ENCODE data around the gene CANX. TPM values are rescaled to one million over a fixed set of nuclear protein-coding genes. Genes with fewer than 3 reads are reported as not detected.

The CANX gene
- total and polyA plus RNA-seq, 2 of the 13 experiments (the other 11 are each of a cell fraction or from before 2014, with no cell fraction given) = 477 to 680 TPM

- 0 out of 2 replicates have a peak, but pooled peaks have one; percentile 34 for TF ChIP-seq ZNF550 (CRISPR knock-in tag; IDR thresholded peaks at IDR 0.05; ENCODE audit: borderline replicate concordance)
- no peak for TF ChIP-seq ATRX (CRISPR knock-in tag; IDR thresholded peaks at IDR 0.05; ENCODE audit: borderline replicate concordance)
- TF ChIP-seq KMT2B (CRISPR knock-in tag; IDR thresholded peaks at IDR 0.05) = peak; percentile 78
- TF ChIP-seq HNRNPLL (IDR thresholded peaks at IDR 0.05; ENCODE audit: low read depth, low read length, poor library complexity, severe bottlenecking) = peak; percentile 90
- TF ChIP-seq ZFP62 (CRISPR knock-in tag; IDR thresholded peaks at IDR 0.05) = no peak
- 0 out of 2 replicates have a peak, but pooled peaks have one; percentile 88 for TF ChIP-seq KDM3A (CRISPR knock-in tag; IDR thresholded peaks at IDR 0.05; ENCODE audit: low read depth)
- TF ChIP-seq IRF2 (CRISPR knock-in tag; IDR thresholded peaks at IDR 0.05) = peak; percentile 68; the same call in 1 of the 2 replicates
- TF ChIP-seq ZNF562 (CRISPR knock-in tag; IDR thresholded peaks at IDR 0.05; ENCODE audit: borderline replicate concordance) = no peak
- TF ChIP-seq BHLHE40 (IDR thresholded peaks at IDR 0.05; ENCODE audit: low read length) = peak; percentile 31; the same call in 1 of the 2 replicates
- TF ChIP-seq SNAPC2 (CRISPR knock-in tag; IDR thresholded peaks at IDR 0.05) = no peak
- TF ChIP-seq NFYC (CRISPR knock-in tag; IDR thresholded peaks at IDR 0.05) = peak; percentile 55
- TF ChIP-seq ZMYM2 (CRISPR knock-in tag; IDR thresholded peaks at IDR 0.05) = peak; percentile 51; the same call in 1 of the 2 replicates
- TF ChIP-seq TARDBP (CRISPR knock-in tag; IDR thresholded peaks at IDR 0.05) = peak; percentile 69
- TF ChIP-seq ZNF75D (CRISPR knock-in tag; IDR thresholded peaks at IDR 0.05; ENCODE audit: borderline replicate concordance) = no peak
- TF ChIP-seq ZNF205 (CRISPR knock-in tag; IDR thresholded peaks at IDR 0.05) = peak; percentile 53; the same call in 1 of the 2 replicates
- peak; percentile 75 for TF ChIP-seq JUND (CRISPR knock-in tag; IDR thresholded peaks at IDR 0.05)
- TF ChIP-seq ZNF746 (CRISPR knock-in tag; IDR thresholded peaks at IDR 0.05) = no peak
- TF ChIP-seq ZFYVE20 (CRISPR knock-in tag; IDR thresholded peaks at IDR 0.05; ENCODE audit: borderline replicate concordance, low read depth) = peak; percentile 52; the same call in 1 of the 2 replicates
- no peak for TF ChIP-seq U2AF2 (IDR thresholded peaks at IDR 0.05; ENCODE audit: low read depth, low read length)
- TF ChIP-seq ZNF878 (CRISPR knock-in tag; IDR thresholded peaks at IDR 0.05) = no peak; the same call in 1 of the 2 replicates
- peak; percentile 64 for TF ChIP-seq ZNF225 (CRISPR knock-in tag; IDR thresholded peaks at IDR 0.05)
- peak; percentile 93; the same call in 1 of the 2 replicates for TF ChIP-seq KLF11 (CRISPR knock-in tag; IDR thresholded peaks at IDR 0.05)
- TF ChIP-seq SNAPC4 (CRISPR knock-in tag; IDR thresholded peaks at IDR 0.05) = no peak; the same call in 1 of the 2 replicates
- TF ChIP-seq MAF1 (CRISPR knock-in tag; IDR thresholded peaks at IDR 0.05; ENCODE audit: borderline replicate concordance) = 0 out of 2 replicates have a peak, but pooled peaks have one; percentile 75
- TF ChIP-seq ZNF552 (CRISPR knock-in tag; IDR thresholded peaks at IDR 0.05; ENCODE audit: borderline replicate concordance) = peak; percentile 72; the same call in 1 of the 2 replicates
- no peak for TF ChIP-seq ZNF121 (CRISPR knock-in tag; IDR thresholded peaks at IDR 0.05)
- peak; percentile 75 for TF ChIP-seq ZNF616 (CRISPR knock-in tag; IDR thresholded peaks at IDR 0.05; ENCODE audit: low read depth)
- peak; percentile 97 for TF ChIP-seq HDAC1 (CRISPR knock-in tag; IDR thresholded peaks at IDR 0.05)
Observed at GRCh38 chr5:179678223-179679013, 20.3 kb upstream of the CANX start (continued).

All from HepG2 (cell line).